BLaER1 (cell line): ENCODE data around the gene SPOCK2.

Experiments
- H3K27ac ChIP-seq: shearing (Covaris generic); formaldehyde crosslinking; 2 replicates; pipeline ENCODE4 v1.8.1; 2022
- H3K27me3 ChIP-seq: shearing (Covaris generic); formaldehyde crosslinking; 2 replicates; pipeline ENCODE4 v1.8.1; 2022
- H3K36me3 ChIP-seq: shearing (Covaris generic); formaldehyde crosslinking; 2 replicates; pipeline ENCODE4 v1.8.1; 2022
- H3K4me1 ChIP-seq: shearing (Covaris generic); formaldehyde crosslinking; 2 replicates; pipeline ENCODE4 v1.8.1; 2022
- H3K4me2 ChIP-seq: shearing (Covaris generic); formaldehyde crosslinking; 2 replicates; pipeline ENCODE4 v1.8.1; 2022
- H3K4me3 ChIP-seq: shearing (Covaris generic); formaldehyde crosslinking; 2 replicates; pipeline ENCODE4 v1.8.1; 2022
- H3K9ac ChIP-seq: shearing (Covaris generic); formaldehyde crosslinking; 2 replicates; pipeline ENCODE4 v1.8.1; 2022
- H3K9me3 ChIP-seq: shearing (Covaris generic); formaldehyde crosslinking; 2 replicates; pipeline ENCODE4 v1.8.1; 2022
- H4K20me1 ChIP-seq: shearing (Covaris generic); formaldehyde crosslinking; 2 replicates; pipeline ENCODE4 v1.8.1; 2022
- Cebpa-rat ChIP-seq: shearing (Covaris generic); IDR thresholded peaks from 2 replicates; pipeline ENCODE4 v1.8.1; 2022

The SPOCK2 gene

GRCh38 chr10:72075376-72076115 is 12.8 kb downstream of the SPOCK2 start:
- Histone ChIP-seq H3K27me3 (no peaks in the 10 kb centered on the region), H3K36me3 (no peaks in the 10 kb centered on the region), H3K4me1 (peaks cover 64% of the 10 kb centered on the region), H3K9me3 (no peaks in the 10 kb centered on the region), H3K27ac (no peak overlapping the region), H3K9ac (no peak overlapping the region), H3K4me2 (peak overlapping the region; percentile 77), H4K20me1 (no peaks in the 10 kb centered on the region), H3K4me3 (no peak overlapping the region)
- no peak for TF ChIP-seq Cebpa-rat

DNA sequence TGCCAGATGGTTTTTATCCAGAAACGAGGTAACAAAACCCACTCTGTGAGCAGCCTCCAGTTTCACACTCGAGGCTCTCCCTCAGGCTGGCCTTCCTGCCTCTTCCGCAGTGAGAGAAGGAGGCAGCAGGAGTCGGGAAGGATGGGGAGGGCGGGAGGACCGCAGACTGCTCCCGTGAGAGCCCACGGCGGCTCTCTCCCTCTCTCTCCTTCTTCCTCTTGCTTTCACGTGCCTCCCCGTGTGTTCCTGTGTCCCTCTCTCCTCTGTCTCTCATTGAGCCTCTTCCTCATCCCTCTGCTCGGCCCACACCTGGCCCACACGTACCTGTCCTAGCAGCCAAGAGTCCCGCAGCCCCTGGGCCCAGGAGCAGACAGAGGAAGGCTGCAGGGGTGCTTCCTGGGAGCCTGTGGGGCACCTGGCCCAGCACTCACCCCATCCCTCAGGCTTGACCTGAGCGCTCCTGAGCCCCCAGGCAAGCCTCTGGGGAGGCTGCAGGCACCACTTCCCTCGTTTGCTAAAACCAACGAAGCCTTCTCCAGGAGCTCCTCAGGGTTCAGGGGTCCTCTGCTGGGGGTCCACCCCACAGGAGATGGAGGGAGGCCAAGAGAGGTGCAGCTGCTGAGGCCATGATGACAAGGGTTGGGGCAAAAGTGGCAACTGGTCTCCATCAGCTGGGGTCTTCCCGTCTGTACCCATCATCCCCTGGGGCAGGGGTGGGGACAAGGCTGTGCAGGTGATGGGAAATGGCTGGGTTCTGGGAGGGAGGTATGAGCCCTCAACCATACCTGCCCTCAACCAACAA is 13.6 kb downstream of the SPOCK2 start:
- Histone ChIP-seq H3K4me1 (peaks cover 64% of the 10 kb centered on the region), H3K36me3 (no peaks in the 10 kb centered on the region), H3K4me2 (peak overlapping the region; percentile 77), H3K9ac (no peak overlapping the region), H4K20me1 (no peaks in the 10 kb centered on the region), H3K9me3 (no peaks in the 10 kb centered on the region), H3K4me3 (no peak overlapping the region), H3K27me3 (no peaks in the 10 kb centered on the region), H3K27ac (no peak overlapping the region)
- no peak for TF ChIP-seq Cebpa-rat

DNA sequence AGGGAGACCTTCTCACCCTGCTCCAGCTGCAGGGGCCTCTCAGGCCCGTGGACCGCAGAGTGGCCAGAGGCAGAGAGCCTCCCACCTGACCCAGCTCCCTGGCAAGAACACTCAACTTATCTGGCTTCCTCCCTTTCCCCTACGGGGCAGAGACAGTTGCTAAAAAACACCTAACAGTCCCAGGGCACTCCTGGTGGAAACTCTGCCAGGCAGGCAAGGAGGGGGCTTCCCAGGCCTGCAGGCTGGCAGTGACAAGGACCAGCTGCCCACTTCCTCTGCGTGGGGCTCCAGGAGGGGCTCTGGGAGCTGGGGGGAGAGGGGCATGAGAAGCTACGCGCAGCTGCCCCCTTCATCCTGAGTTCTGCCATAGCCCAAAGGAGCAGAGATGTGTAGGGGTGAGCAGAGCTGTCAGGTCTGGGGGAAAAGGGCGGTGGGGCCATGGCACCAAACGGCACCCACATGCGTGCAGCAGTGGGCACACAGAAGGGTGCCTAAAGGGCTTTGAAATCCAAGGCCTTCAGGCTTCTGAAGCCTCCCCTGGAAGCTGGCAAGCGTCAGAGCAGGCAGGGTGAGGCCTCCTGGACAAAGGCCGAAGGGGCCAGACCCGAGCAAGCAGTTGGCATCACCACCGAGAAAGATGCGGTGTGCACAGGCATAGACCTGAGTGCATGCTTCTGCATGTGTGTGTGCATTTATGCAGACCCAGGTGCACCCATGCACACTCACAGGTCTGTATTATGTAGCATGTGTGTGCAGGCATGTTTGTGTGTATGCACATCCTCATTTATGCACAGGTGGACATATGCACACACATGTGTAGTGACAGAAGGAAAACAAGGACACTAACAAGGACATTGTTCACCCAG is 14.4 kb downstream of the SPOCK2 start:
- H3K9ac ChIP-seq, result peak overlapping the region; percentile 54

DNA sequence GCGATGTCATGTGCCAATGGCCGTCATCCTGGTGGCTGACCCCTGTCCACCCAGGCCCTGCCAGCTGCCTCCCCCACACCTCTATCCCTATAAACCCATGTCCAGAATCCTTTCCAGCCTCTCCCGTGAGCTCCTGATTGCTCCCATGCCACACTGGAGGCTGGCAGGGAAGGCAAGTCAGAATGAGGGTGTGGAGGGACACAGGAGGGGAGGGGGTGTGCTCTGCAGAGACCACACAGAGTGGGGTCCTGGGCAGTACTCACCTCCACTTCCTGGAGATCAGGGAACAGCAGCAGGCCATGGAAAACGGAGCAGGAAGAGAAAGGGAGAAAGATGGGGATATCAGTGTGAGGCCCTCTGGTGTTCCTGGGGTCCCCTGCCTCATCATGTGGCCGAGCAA is 15.7 kb downstream of the SPOCK2 start:
- Histone ChIP-seq H4K20me1 (no peaks in the 10 kb centered on the region), H3K27ac (no peak overlapping the region), H3K9ac (no peak overlapping the region), H3K27me3 (no peaks in the 10 kb centered on the region), H3K4me2 (no peak overlapping the region), H3K9me3 (no peaks in the 10 kb centered on the region), H3K4me3 (no peak overlapping the region), H3K4me1 (peaks cover 56% of the 10 kb centered on the region), H3K36me3 (no peaks in the 10 kb centered on the region)
- TF ChIP-seq Cebpa-rat, result no peak

More for the DNA sequence above, 14.4 kb downstream of the SPOCK2 start:
- Histone ChIP-seq H3K9me3 (no peaks in the 10 kb centered on the region), H3K36me3 (no peaks in the 10 kb centered on the region), H3K4me1 (peaks cover 58% of the 10 kb centered on the region), H3K27me3 (no peaks in the 10 kb centered on the region), H3K4me2 (peak overlapping the region; percentile 77), H4K20me1 (no peaks in the 10 kb centered on the region), H3K4me3 (no peak overlapping the region), H3K27ac (peak overlapping the region; percentile 61)
- no peak for TF ChIP-seq Cebpa-rat

DNA sequence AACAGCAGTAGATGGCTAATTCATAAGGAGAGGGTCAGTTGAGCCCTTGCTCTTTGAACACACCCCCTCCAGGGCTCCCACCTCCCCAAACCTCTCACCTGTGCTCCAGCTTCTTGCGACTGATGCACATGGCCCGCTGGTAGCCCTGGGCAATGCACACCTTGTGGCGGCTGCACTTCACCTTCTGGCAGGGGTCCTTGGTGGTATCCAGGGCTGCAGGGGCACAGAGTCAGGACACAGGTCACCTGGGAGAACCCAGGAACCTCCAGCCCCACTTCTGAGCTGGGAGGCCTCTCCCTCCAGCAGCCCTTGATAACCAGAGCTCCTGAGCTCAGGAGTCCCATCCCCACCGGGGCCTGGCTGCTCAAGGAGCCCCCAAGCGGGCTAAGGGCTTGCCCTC is 16.3 kb downstream of the SPOCK2 start:
- Histone ChIP-seq H3K4me2 (no peak overlapping the region), H3K36me3 (no peaks in the 10 kb centered on the region), H3K4me3 (no peak overlapping the region), H3K9ac (no peak overlapping the region), H3K4me1 (peaks cover 56% of the 10 kb centered on the region), H4K20me1 (no peaks in the 10 kb centered on the region), H3K9me3 (no peaks in the 10 kb centered on the region), H3K27me3 (no peaks in the 10 kb centered on the region), H3K27ac (no peak overlapping the region)
- TF ChIP-seq Cebpa-rat, result no peak

DNA sequence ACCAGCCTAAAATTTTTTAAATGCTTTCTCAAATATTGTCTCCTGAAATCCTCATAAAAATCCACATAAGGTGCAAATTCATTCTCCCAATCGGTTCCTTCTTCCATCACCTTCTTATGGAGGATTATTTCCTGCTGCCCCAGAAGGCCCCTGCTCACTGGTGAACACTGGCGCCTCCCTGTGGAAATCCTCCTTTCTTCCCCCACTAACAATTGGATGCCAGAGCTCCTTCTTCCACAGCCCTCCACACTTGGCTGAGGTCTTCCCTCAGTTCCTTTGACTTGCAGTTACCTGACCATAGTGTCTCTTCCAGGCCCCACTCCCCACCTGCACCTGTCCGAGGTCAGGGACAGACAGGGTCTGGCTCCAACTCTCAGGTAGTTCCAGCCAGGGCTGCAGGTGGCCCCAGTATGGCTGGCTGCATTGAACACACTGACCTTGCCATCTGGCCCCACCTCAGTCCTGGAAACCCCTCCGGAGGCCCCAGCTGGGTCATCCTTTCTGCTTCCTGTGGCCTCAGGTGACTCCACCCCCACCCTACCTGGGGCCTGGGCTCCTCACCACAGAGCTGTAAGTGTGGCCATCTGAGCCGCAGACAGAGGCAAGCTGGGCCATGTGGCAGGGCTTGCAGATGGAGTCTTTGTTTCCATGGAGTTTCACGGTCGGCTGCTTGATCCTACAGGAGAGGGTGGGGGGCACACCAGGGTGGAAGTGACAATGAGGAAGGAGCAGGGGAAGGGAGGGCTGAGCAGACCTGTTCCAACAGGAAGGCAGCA is 18.4 kb downstream of the SPOCK2 start:
- Histone ChIP-seq H4K20me1 (no peaks in the 10 kb centered on the region), H3K4me3 (no peak overlapping the region), H3K4me2 (peak overlapping the region; percentile 53), H3K9ac (no peak overlapping the region), H3K36me3 (no peaks in the 10 kb centered on the region), H3K4me1 (peaks cover 41% of the 10 kb centered on the region), H3K27ac (no peak overlapping the region), H3K27me3 (no peaks in the 10 kb centered on the region), H3K9me3 (no peaks in the 10 kb centered on the region)
- no peak for TF ChIP-seq Cebpa-rat

DNA sequence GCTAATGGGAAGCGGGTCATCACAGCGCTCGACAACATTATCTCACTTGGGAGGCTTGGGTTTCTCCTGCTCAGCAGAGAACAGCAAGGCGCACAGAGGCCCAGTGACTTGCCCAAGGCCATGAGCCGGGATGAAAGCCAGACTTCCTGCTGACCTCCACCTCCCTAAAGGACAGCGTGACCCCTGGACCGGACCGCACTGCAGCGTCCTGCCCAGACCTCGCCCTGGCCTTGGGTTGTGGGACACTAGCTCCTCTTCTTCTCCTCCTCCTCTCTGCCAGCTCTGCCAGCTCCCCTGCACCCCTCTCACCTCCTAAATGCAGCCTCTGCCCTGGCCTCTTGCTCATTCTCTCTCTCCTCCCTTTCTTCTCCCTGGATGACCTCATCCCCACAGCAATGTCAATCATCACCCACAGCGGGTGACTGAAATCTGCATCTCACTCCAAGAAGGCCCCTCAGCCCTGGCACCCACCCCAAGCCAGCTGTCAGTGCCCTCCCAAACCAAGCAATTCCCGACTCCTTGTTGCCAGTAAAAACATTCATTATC is 19.4 kb downstream of the SPOCK2 start:
- Histone ChIP-seq H3K9me3 (no peaks in the 10 kb centered on the region), H3K4me3 (no peak overlapping the region), H4K20me1 (no peaks in the 10 kb centered on the region), H3K36me3 (no peaks in the 10 kb centered on the region), H3K4me1 (peaks cover 31% of the 10 kb centered on the region), H3K27me3 (no peaks in the 10 kb centered on the region), H3K4me2 (no peak overlapping the region), H3K9ac (no peak overlapping the region), H3K27ac (no peak overlapping the region)
- TF ChIP-seq Cebpa-rat, result no peak

GRCh38 chr10:72068126-72068765 is 20.1 kb downstream of the SPOCK2 start:
- Histone ChIP-seq H3K27ac (no peak overlapping the region), H3K9ac (no peak overlapping the region), H3K4me2 (no peak overlapping the region; the same call in 1 of the 2 replicates), H3K36me3 (no peaks in the 10 kb centered on the region), H3K4me3 (no peak overlapping the region), H4K20me1 (no peaks in the 10 kb centered on the region), H3K27me3 (no peaks in the 10 kb centered on the region), H3K9me3 (no peaks in the 10 kb centered on the region), H3K4me1 (peaks cover 24% of the 10 kb centered on the region)
- TF ChIP-seq Cebpa-rat, result no peak
